HG03039 (cell line): ENCODE data around the gene RASSF8.

Experiments used
- ATAC-seq: cut with Tn5 transposase; IDR thresholded peaks from one replicate; pipeline ENCODE4 v1.9.1; 2021; ENCODE audit warnings: mild to moderate bottlenecking, moderate library complexity; ENCODE audit not compliant: unreplicated experiment

RASSF8 gene

GRCh38 chr12:25958428-25959070 lies at the start of gene RASSF8:
TSS of gene RASSF8 (plus strand) at chr12:25958682. CDS start at chr12:26055344, 96,662 bp downstream.
- ATAC-seq = peak; percentile 81

- no peak for ATAC-seq
These were observed 43.9 kb upstream of the RASSF8 start for GRCh38 chr12:25914551-25914950.

GRCh38 chr12:25924491-25925001 lies 33.9 kb upstream of the RASSF8 start:
- ATAC-seq = no peak

- no peak for ATAC-seq
These were observed 33.4 kb upstream of the RASSF8 start for GRCh38 chr12:25925064-25925463.

GRCh38 chr12:25926536-25926935 lies 31.9 kb upstream of the RASSF8 start:
- ATAC-seq = no peak

- ATAC-seq = no peak
These were observed 29.3 kb upstream of the RASSF8 start for GRCh38 chr12:25929142-25929541.

- ATAC-seq = no peak
These were observed 25.5 kb upstream of the RASSF8 start for GRCh38 chr12:25932971-25933370.

- ATAC-seq = no peak
These were observed 24.0 kb upstream of the RASSF8 start for GRCh38 chr12:25934456-25934855.

GRCh38 chr12:25935355-25936144 lies 22.9 kb upstream of the RASSF8 start:
- no peak for ATAC-seq

- ATAC-seq = no peak
These were observed 21.4 kb upstream of the RASSF8 start for GRCh38 chr12:25937096-25937495.

GRCh38 chr12:25938581-25938980 lies 19.9 kb upstream of the RASSF8 start:
- no peak for ATAC-seq

- no peak for ATAC-seq
These were observed 18.9 kb upstream of the RASSF8 start for GRCh38 chr12:25939606-25940005.

GRCh38 chr12:25940886-25941285 lies 17.6 kb upstream of the RASSF8 start:
- no peak for ATAC-seq

- no peak for ATAC-seq
These were observed 15.8 kb upstream of the RASSF8 start for GRCh38 chr12:25942709-25943108.

GRCh38 chr12:25943940-25944339 lies 14.5 kb upstream of the RASSF8 start:
- ATAC-seq = no peak

GRCh38 chr12:25949343-25949742 lies 9.1 kb upstream of the RASSF8 start:
- no peak for ATAC-seq

- no peak for ATAC-seq
These were observed 8.0 kb upstream of the RASSF8 start for GRCh38 chr12:25950329-25951115.

- no peak for ATAC-seq
These were observed 572 bp upstream of the RASSF8 start for GRCh38 chr12:25957793-25958427.

- ATAC-seq = no peak
These were observed 834 bp downstream of the RASSF8 start for GRCh38 chr12:25959071-25959961.

GRCh38 chr12:25960143-25960542 lies 1.7 kb downstream of the RASSF8 start:
- ATAC-seq = no peak
